Left forelimb (tissue), 1 donor: ENCODE results near the gene SRRM2.

Experiments used
- DNase-seq: peaks from one replicate; pipeline ENCODE4 v3.0.0-alpha.2; 2018; ENCODE audit warnings: low spot score

Gene SRRM2

GRCh38 chr16:2739625-2740430 lies 12.6 kb upstream of the SRRM2 start:
- DNase-seq: no peak

GRCh38 chr16:2740476-2740875 lies 12.0 kb upstream of the SRRM2 start:
- no peak for DNase-seq

DNA sequence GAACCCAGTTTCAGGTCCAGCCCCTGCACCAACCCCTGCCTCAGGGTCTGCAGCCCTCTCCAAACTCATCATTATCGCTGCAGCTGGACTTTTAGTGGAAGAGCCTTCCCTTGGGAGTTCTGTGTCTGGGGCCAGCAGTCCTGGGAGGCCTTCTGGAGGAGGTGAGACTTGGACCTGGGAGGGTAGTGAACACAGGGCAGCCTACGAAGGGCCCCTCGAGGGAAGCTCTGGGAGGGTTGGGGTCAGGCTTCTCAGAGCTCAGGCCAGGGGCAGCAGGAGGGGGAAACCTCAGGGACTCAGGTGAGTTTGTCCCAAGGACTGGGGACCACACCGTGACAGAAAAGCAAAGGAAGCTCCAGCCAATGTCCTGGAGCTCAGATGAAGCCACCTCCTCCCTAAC lies 11.3 kb upstream of the SRRM2 start:
- no peak for DNase-seq

DNA sequence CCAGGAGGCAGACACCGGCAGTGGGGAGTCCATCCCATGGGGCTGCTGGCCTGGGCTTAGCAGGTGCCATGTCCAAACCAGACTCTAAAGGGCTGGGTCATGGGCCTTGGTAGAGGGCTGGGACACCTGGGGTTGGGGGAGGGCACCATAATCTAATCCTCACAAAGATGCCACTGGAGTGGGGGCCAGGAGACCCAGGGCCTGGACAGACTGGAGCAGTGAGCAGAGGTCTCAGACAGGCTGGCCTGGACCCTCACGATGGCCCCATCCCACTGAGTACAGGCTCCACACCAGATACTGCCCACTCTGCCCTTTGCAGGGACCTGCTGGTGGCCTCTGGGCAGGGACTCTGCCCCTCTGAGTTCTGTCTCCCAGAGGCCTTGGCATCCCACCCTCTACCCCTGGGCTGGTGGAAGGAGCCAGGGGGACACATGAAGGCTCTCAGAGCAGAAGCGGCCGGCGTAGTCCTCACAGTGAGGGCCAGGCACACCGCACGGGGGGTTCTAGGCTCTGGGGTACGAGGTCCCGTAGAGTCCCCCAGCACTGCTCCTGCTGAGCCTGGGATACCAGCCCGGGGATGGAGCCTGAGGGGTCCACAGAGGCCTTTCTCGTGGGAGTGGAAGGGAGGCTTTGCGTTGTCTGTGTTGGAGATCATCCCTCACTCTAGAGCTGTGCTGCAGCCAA lies 10.0 kb upstream of the SRRM2 start:
- DNase-seq: no peak

GRCh38 chr16:2743007-2743810 lies 9.2 kb upstream of the SRRM2 start:
- no peak for DNase-seq

- no peak for DNase-seq
These were observed 7.7 kb upstream of the SRRM2 start for GRCh38 chr16:2744711-2745110.

DNA sequence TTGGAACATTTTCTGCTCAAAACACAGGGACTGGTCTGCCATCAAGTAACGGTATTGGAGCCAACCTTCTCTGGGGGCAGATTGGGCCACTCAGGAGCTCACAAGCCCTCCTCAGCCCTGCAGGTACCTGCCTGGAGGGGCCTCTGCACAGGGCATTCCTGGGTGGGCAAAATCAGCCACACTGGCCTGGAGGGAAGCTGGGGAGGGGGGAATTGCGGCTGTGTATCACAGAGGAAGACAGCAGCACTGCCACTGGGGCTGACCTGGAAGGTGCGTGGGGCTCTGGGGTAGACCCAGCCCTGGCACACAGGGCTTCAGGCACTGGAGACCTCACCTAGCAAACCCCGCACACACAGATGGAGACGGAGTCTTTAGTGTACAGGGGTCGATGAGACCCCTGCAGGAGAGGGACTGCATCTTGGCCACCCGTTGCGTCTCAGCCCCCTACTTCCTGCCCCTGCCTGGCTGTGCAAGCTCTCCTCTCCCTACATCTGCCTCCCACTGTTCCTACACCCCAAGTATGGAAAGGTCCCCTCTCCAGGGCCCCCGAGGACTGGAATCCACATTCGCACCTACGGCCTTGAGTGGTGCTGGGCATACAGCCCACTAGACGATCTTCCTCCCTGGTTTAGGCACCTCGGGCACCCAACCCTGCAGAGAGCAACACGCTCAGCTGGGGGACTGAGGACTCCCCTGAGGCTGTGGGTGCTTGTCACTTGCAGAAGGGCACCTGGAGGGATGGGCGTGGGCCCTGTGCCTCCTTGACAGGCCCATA lies 7.1 kb upstream of the SRRM2 start:
- no peak for DNase-seq

DNA sequence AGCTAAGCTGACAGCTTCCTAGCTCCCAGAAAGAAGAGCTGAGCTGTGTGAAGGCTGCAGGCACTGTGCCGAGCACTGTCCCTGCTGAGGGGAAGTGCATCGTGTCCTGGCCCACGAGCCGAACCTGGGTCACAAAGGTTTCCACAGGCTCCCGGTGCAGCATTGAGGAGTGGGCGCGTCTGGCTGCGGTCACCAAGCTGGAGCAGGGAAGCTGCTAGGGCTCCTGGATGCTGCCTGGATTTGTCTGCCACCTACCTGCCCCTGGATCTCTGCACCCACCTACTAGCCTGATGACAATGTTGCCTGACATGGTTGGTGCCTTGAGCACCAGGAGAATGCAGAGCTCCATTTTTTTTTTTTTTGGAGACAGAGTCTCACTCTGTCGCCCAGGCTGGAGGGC lies 6.5 kb upstream of the SRRM2 start:
- no peak for DNase-seq

GRCh38 chr16:2748757-2749455 lies 3.5 kb upstream of the SRRM2 start:
- DNase-seq: no peak

DNA sequence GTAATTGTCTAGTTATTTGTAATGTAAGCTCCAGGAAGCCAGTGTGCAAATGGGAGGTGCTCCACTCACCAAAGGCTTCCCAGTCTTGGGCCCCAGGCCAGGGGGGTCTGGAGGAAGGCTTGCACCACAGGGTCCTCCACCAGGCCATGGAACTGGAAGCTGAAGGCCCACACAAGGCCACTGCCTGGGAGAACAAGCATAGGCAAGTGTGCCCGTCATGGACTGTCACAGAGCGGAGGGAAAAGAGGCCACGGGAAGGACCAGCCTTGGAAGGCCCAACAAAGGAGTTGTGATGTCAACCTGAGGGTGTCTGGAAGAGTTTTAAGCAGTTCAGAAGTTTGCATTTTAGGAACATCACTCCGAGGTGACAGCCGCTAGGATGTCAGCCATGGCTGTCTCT lies 3.0 kb upstream of the SRRM2 start:
- DNase-seq: no peak

- no peak for DNase-seq
These were observed 2.5 kb upstream of the SRRM2 start for GRCh38 chr16:2749936-2750335.

GRCh38 chr16:2751577-2752034 lies 832 bp upstream of the SRRM2 start:
- DNase-seq: no peak

DNA sequence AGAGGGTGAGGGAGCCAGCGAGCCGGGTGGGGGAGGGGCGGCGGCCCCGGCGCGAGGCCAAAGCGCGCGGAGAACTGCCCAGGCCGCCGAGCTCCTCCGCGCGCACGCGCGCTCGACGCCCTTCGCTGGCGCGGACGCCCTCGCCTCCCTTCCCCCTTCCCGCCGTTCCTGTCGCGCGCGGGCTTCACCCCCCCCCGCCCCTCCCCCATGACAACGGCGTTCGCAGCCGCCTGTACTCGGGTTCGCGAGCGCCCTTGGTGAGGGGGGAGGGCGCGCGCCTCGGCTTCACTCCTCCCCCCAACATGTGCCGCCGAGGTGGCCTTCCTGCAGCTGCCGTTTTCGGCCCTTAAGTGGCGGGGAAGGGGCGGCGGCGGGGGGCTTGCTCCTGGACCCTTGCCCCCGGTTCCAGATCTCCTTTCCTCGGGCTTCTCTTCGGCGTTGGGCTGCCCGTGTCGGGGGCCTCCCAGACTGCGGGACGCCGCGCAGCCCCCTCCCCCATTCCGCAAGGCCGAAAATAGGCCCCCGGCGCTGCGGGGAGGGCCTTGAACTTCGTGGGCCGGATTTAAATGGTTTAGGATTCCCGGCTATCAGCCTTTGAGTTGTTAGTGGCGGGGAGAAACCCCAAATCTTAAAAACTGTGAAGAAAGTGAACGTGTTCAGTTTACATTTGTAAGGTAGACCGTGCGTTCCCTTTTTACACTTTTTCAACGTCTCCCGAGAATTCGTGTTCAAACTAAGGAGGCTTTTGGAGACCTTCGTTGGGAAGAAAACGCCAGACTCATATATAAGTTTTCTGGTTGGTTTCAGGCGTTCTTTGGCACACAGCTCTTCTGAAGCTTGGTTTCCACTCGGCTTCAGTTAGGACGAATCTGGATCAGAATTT lies 653 bp downstream of the SRRM2 start:
- no peak for DNase-seq

- DNase-seq: no peak
These were observed 1.2 kb downstream of the SRRM2 start for GRCh38 chr16:2753733-2754020.

DNA sequence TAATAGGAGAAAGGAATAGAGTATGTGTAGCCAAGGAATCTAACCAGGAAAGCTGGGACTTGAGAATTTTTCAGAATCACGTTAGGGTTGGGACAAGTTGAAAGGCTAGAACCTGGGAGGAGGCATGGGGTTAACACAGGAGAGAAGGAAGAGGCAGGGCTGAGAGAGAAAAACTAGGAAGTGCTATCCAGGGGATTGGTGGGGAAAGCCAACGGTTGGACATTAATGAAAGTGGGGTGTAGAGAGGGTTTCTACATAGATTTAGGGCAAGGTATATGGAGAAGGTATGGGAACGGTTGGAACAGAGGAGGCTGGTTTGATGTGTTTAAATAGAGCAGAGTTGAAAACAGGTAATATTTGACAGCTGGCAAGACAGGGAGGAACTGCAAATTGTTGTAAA lies 2.7 kb downstream of the SRRM2 start:
- no peak for DNase-seq

DNA sequence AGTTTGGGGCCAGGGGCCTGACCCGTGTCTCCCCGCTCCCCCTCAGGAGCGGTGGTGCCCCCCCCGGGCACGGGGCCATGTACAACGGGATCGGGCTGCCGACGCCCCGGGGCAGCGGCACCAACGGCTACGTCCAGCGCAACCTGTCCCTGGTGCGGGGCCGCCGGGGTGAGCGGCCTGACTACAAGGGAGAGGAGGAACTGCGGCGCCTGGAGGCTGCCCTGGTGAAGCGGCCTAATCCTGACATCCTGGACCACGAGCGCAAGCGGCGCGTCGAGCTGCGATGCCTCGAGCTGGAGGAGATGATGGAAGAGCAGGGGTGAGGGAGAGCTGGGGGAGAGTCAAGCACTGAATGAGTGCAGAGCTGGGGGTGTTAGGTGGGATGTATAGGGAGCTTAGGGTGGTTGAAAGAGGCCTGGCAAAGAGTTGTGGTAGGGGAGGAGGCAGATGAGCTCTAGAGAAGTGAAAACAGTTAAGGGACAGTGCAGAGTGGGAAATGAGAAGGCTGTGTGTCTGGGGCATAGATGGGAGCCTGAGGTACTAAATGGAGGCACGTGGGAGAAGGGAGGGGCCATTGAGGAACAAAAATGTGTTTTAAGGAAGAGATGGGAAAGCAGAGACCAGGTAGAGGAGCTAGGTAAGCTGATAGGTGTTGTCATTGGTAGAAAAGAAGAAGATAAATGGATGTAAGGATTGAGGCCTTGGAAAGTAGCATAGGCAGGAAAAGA lies 4.0 kb downstream of the SRRM2 start:
- DNase-seq: no peak

DNA sequence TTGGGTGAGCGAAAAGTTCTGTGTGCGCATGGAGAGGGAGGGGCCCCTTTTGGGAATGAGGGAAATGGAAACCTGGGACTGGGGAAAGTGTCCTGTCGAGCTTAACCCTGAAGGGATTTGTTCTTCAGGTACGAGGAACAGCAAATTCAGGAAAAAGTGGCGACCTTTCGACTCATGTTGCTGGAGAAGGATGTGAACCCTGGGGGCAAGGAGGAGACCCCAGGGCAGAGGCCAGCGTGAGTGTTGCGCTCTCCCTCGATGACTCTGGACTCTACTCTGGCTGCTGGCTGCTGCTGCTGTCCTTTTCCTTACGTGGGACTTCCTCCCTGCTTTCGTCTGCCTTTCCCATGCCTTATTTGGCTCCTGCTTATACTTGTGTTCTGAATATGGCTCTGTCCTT lies 4.9 kb downstream of the SRRM2 start:
- no peak for DNase-seq

GRCh38 chr16:2761472-2761871 lies 9.0 kb downstream of the SRRM2 start:
- DNase-seq: no peak

- no peak for DNase-seq
These were observed 9.6 kb downstream of the SRRM2 start for GRCh38 chr16:2761886-2762583.
